NCI-H1436 treated with DMSO at 0.1 percent for 48 hours (cell line): ENCODE measurements around the gene CD300LG.

ENCODE experiments used
- DNase-seq: peaks from one replicate; lab custom pipeline; 2025; lab: John Stamatoyannopoulos, UW

CD300LG gene

DNA sequence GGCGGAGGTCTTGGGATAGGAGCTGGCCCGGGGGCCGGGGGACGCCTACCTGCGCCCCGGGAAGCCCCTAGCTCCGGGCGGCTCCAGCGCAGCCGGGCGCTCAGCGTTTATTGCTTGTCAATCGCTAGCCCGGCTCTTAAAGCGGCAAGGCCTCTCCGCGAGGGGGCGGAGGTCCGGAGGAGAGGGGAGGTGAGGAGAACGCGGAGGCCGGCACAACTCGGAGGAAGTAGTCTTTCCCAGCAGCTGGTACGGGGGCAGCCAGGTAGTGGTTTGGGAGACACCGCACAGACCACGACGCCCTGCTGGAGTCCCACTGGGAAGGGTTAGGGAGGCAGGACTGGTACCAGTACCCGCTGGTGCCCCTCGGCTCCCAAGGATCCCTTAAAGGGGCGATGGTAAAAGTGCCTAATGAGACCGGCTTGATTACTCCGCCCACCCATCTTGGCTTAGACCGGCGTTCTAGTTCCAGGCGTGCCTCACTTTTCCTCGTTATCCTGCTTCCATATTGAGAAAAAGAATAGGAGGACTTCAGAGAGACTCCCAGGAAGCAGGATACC is 60.5 kb downstream of the CD300LG start, which contains the start of gene MPP2:
Gene MPP2, minus strand, starts transcription at position 112 of the 557 bp plus-strand sequence. CDS start 3,076 bp downstream, outside the sequence.
- DNase-seq: no peak

DNA sequence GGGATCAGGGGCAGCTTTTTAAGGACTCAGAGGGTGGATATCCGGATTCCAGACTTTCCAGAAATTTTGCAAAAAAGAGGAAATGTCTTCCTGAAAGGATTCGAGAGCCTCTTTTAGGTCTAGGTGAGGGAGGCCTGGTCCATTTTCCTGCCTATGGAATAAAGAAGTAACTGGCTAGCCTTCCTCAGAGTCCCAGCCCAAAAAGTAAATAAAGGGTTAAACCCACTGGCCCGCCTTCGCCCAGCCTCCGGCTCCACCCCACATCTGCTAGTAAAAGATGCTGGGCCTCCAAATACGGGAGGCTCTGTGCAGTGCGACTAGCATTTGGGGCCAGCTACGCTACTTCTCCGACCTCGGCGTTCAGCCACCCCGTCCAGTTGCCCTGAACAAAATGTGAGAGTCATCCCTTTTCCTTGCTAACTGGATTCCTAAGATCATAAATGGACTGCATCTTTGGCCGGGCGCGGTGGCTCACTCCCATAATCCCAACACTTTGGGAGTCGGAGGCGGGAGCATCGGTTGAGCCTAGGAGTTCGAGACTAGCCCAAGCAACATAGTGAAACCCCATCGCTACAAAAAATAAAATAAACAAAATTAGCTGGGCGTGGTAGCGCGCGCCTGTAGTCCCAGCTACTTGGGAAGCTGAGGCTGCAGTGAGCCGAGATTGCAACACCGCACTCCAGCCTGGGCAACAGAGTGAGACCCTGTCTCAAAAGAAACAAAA is 61.2 kb downstream of the CD300LG start:
- DNase-seq: peak; percentile 11

DNA sequence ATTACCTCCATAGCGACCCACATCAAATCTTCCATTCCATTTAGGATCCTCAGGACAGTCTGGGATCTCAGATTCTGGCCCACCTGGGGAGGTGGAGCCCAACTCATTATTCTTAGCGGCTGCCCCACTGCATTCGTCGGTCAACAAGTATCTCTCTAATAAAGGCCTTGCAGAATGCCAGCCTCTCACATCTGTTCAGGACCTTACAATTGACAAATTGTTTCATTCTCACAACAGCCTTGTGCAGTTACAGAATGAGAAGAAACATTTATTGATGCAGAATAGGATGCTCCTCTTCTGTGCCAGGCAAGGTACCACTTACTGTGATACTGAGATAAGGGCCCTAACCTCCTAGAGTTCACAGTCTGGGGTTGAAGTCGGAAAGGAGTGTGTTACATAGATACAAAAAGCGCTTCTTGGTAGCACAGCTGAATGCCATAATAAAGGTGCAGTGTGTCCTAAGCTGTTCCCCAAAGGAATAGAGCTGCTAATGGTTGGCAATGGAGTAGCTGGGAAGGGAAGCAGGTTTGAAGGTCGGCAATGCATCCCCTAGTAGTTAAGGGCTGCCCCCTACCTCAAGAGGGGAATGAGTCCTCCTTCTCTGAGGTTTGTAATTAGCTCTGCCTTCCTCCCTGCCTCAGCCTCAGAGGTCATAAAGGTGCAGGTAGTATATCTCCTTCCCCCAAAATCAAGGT is 62.7 kb downstream of the CD300LG start:
- DNase-seq: no peak

DNA sequence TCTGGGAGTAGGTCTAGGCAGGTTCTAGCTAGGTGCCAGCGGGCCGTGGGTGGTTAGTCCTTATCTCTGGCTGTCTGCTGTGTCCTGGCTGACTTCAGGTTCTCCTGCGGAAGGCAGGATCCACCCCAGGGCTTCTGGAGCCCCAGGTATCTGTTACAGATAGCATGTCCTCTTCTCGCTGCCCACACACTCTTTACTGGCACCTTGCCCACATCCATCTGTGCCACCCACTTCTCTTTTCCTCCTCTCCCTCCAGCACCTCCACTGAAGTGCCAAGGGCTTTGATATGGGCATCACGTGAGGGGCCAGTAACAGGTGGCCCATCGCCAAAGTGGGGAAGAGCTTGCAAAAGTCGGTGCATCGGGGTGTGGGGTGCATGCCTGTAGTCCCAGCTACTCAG is 64.9 kb downstream of the CD300LG start:
- DNase-seq: no peak

DNA sequence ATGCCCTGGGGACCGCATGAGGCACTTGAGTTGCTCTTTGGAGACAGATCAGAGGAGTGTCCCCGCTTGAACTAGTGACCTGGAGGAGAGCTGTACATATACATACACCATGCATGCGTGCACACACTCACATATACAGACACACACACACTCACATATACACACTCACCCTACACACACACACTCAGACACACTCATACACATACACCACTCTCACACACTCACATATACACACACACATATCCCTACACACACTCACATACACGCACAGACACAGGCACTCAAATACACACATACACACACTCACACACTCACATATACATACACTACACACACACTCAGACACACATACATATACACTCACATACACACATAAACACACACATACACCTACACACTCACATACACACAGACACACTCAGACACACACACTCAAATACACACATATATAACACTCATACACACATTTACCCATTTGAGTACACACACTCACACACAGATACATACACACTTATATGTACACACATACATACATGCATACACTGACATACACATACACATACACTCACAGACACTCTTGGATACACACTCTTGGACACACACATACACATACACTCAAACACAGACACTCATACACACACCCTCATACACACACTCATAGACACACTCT is 65.8 kb downstream of the CD300LG start:
- no peak for DNase-seq
